Fibroblast of villous mesenchyme (primary cell): ENCODE measurements around the gene MRPL19. TPM values are rescaled to one million over a fixed set of nuclear protein-coding genes. Genes with fewer than 3 reads are reported as not detected.

ENCODE experiments used
- DNase-seq: peaks from one replicate; pipeline ENCODE4 v3.0.0-alpha.2; 2010; ENCODE audit warnings: low read depth
- H3K4me3 ChIP-seq: 2 replicates; pipeline ENCODE4 v1.5.1; 2011; ENCODE audit warnings: low read depth, mild to moderate bottlenecking, low read length
- total RNA-seq: library from RNA; depleted of rRNA; stranded (reverse); fragments of >200 nt; gene quantifications from 2 replicates; pipeline ENCODE4 v1.2.3, GENCODE V29; 2012
- TF ChIP-seq, protein P1 (sequence below): IDR thresholded peaks from 2 replicates; pipeline ENCODE4 v1.5.1; 2012; ENCODE audit warnings: low read depth, mild to moderate bottlenecking, low read length; ENCODE audit not compliant: insufficient read depth

MRPL19 gene
- total RNA-seq, 1 donor = 45.3 TPM

- TF ChIP-seq, protein P1, sequence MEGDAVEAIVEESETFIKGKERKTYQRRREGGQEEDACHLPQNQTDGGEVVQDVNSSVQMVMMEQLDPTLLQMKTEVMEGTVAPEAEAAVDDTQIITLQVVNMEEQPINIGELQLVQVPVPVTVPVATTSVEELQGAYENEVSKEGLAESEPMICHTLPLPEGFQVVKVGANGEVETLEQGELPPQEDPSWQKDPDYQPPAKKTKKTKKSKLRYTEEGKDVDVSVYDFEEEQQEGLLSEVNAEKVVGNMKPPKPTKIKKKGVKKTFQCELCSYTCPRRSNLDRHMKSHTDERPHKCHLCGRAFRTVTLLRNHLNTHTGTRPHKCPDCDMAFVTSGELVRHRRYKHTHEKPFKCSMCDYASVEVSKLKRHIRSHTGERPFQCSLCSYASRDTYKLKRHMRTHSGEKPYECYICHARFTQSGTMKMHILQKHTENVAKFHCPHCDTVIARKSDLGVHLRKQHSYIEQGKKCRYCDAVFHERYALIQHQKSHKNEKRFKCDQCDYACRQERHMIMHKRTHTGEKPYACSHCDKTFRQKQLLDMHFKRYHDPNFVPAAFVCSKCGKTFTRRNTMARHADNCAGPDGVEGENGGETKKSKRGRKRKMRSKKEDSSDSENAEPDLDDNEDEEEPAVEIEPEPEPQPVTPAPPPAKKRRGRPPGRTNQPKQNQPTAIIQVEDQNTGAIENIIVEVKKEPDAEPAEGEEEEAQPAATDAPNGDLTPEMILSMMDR = no peak
- no peak overlapping the region for H3K4me3 ChIP-seq
- no peak for DNase-seq
Observed at GRCh38 chr2:75614162-75614651, 32.4 kb upstream of the MRPL19 start.

GRCh38 chr2:75616406-75616805 lies 30.2 kb upstream of the MRPL19 start:
- no peak overlapping the region for H3K4me3 ChIP-seq
- no peak for DNase-seq
- TF ChIP-seq, protein P1 = no peak

DNA sequence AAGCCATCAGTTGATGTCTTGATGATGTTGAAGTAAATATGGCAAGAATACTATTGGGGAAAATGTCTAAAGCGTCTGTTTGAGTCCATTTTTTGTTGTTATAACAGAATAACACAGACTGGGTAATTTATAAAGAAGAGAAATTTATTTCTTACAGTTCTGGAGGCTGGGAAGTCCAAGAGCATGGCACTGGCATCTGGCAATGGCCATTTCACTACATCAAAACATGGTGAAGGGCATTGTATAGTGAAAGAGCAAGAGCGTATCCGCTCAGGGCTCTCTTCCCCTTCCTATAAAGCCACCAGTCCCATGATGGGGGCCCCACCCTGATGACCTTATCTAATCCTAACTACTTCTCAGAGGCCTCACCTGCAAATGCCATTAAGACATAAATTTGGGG lies 29.6 kb upstream of the MRPL19 start:
- no peak for DNase-seq
- TF ChIP-seq, protein P1 = no peak
- no peak overlapping the region for H3K4me3 ChIP-seq

DNA sequence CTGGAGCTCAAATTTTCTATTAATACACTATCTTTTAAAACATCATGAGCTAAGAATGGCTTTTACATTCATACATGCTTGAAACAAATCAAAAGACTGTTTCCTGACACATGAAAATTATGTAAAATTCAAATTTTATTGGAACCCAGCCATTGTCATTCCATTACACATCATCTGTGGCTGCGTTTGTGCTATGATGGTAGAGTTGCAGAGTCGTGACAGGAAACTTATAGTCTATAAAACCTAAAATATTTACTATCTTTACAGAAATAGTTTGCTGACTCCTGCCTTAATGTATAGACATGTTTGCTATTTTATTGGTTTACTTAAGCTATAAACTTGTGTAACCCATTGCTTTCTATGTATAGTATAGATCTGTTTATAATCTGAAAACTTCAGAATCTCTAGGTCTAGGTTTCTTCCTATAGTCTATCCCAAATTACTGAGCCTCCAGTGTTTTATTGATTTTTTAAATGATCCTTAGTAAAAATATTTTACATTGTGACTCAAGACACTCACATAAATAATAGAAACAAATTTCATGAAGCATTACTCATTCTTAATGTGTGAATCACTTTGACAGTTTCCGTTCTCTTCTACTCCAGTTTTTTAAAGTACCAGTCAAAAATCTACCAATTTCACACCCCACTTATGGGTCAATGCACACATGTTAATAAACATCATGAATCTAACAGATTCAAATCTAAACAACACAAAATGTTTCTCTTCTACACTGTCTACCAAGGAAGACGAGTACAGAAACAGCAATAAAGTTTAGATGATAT lies 26.4 kb upstream of the MRPL19 start:
- TF ChIP-seq, protein P1 = no peak
- DNase-seq = no peak
- H3K4me3 ChIP-seq = no peak overlapping the region

DNA sequence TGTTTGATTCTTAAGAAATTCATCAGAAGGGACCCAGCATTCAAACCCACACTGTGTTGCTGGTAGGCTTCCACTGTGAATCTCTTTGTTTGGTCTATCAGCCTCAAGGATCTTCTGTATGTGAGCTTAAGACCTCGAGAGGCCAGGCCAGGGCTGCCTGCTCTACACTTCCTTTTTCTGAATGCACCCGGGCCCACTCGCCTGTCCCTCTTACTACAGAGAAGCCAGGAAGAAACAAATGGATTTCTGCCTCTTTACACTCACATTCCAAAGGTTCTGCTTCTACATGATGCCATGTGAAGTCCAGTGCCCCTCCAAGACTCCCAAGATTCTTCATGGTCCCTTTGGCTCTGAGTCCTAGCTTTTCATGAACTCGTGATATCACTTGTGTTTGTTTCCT lies 25.4 kb upstream of the MRPL19 start:
- TF ChIP-seq, protein P1 = no peak
- H3K4me3 ChIP-seq = no peak overlapping the region
- no peak for DNase-seq

DNA sequence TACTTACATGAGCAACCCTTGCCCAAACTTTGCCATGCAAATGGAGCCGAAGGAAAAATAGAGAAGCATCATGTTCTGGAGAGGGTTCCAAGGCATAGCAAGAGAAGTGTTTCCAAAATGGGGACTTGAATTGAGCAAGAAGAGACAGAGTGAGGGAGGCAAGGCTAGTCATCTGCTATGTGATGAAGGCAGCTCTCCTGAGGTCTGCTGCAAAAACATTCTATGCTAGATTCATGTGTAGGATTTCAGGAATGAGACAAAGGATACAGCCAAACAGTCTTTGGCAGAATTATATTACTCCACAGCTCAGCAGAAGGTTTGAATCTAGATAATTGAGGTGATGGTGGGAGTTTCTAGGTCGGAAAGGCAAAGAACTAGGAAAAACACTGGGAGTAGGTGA lies 24.1 kb upstream of the MRPL19 start:
- no peak overlapping the region for H3K4me3 ChIP-seq
- no peak for DNase-seq
- TF ChIP-seq, protein P1 = no peak
